Measurements from ENCODE around the gene PIGS. TPM values are rescaled to one million over a fixed set of nuclear protein-coding genes. Genes with fewer than 3 reads are reported as not detected.

The PIGS gene
- total and polyA plus RNA-seq, 2 donors (not counting 3 experiments of a cell fraction or from before 2014, with no cell fraction given), result 71.3 to 110 TPM

DNA sequence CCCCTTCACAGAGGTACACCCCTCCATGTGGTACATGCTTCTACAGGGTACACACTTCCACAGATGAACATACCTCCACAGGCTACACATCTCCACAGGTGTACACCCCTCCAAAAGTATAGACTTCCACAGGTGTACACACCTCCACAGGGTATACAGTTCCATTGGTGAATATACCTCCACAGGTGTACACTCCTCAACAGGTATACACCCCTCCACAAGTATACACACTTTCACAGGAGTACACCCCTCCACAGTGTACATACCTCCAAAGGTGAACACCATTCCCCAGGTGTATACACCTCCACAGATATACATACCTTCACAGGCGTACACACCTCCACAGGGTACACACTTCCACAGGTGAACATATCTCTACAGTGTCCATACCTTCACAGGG, 55.8 kb downstream of the PIGS start:
- intact Hi-C loops (cut with micrococcal nuclease), result no loop called here
- Histone ChIP-seq H4K20me1 (replicated peaks; ENCODE audit: control insufficient read depth, extremely low read depth, insufficient read depth, low read length) (no peaks in the 10 kb centered on the region), H3K9me1 (replicated peaks; ENCODE audit: control insufficient read depth, extremely low read depth, insufficient read depth, low read length) (no peaks in the 10 kb centered on the region), H3K4me3 (replicated peaks in 1 of 3; ENCODE audit: insufficient read depth in 1 of 3, low read depth in 1 of 3, low read length in 3 of 3) (no peak overlapping the region), H3K27me3 (ENCODE audit: control insufficient read depth in 2 of 2, insufficient read depth in 2 of 2, low read length in 2 of 2) (peaks cover 0 to 5% of the 10 kb centered on the region in 2 experiments), H3K36me3 (ENCODE audit: control insufficient read depth in 2 of 2, extremely low read depth in 1 of 2, insufficient read depth in 2 of 2, low read length in 2 of 2) (no peaks in the 10 kb centered on the region), H3K27ac (ENCODE audit: insufficient read depth, low read depth, low read length) (no peak overlapping the region), H2AFZ (ENCODE audit: low read depth, low read length) (no peak overlapping the region), H3K9me3 (replicated peaks; ENCODE audit: control insufficient read depth, insufficient read depth, low read length) (no peaks in the 10 kb centered on the region), H3K79me2 (ENCODE audit: control insufficient read depth, insufficient read depth, low read length) (no peaks in the 10 kb centered on the region), H3K9ac (replicated peaks; ENCODE audit: extremely low read depth, insufficient read depth, low read length) (no peak overlapping the region), H3K4me1 (ENCODE audit: control insufficient read depth, extremely low read depth, insufficient read depth, low read length) (no peaks in the 10 kb centered on the region), H3K4me2 (ENCODE audit: insufficient read depth, low read length) (no peak overlapping the region)
- no peak for TF ChIP-seq FOS (IDR thresholded peaks at IDR 0.05; ENCODE audit: borderline replicate concordance, insufficient read depth, low read length)
- TF ChIP-seq, protein P1, sequence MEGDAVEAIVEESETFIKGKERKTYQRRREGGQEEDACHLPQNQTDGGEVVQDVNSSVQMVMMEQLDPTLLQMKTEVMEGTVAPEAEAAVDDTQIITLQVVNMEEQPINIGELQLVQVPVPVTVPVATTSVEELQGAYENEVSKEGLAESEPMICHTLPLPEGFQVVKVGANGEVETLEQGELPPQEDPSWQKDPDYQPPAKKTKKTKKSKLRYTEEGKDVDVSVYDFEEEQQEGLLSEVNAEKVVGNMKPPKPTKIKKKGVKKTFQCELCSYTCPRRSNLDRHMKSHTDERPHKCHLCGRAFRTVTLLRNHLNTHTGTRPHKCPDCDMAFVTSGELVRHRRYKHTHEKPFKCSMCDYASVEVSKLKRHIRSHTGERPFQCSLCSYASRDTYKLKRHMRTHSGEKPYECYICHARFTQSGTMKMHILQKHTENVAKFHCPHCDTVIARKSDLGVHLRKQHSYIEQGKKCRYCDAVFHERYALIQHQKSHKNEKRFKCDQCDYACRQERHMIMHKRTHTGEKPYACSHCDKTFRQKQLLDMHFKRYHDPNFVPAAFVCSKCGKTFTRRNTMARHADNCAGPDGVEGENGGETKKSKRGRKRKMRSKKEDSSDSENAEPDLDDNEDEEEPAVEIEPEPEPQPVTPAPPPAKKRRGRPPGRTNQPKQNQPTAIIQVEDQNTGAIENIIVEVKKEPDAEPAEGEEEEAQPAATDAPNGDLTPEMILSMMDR (IDR thresholded peaks at IDR 0.05; ENCODE audit: extremely low read depth in 1 of 2, insufficient read depth in 1 of 2, low read depth in 1 of 2, low read length in 2 of 2), result no peak
- no peak for TF ChIP-seq GATA2 (IDR thresholded peaks at IDR 0.05; ENCODE audit: insufficient read depth, insufficient read length, low read depth, low read length)
- TF ChIP-seq JUN (IDR thresholded peaks at IDR 0.05; ENCODE audit: borderline replicate concordance, insufficient read depth, insufficient read length, low read depth), result no peak
- TF ChIP-seq POLR2AphosphoS5 (IDR thresholded peaks at IDR 0.05; ENCODE audit: insufficient read depth, low read depth, low read length), result no peak
- TF ChIP-seq POLR2A (IDR thresholded peaks at IDR 0.05; ENCODE audit: low read depth, low read length), result no peak
- TF ChIP-seq MYC (IDR thresholded peaks at IDR 0.05; ENCODE audit: low read depth, low read length), result no peak
- no peak for TF ChIP-seq EZH2 (IDR thresholded peaks at IDR 0.05; ENCODE audit: borderline replicate concordance, low read depth, low read length, severe bottlenecking)
- TF ChIP-seq, protein P2, sequence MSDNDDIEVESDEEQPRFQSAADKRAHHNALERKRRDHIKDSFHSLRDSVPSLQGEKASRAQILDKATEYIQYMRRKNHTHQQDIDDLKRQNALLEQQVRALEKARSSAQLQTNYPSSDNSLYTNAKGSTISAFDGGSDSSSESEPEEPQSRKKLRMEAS (IDR thresholded peaks at IDR 0.05; ENCODE audit: insufficient read depth, insufficient read length), result no peak
- ChIA-PET POLR2A (no interaction called here), CTCF (no interaction called here)
- FAIRE-seq, result no peak
- dilution Hi-C loops (cut with MboI; ENCODE audit: extremely low pct_ligation_motif_present, low sequenced_read_pairs), result no loop called here
- BruUV-seq (replicated peaks), result no TSS peak
- DNase-seq (ENCODE audit: low read depth, low spot score), result no peak

Measured in endothelial cell of umbilical vein (primary cell).